ENCODE data around the gene SWSAP1. TPM values are rescaled to one million over a fixed set of nuclear protein-coding genes. Genes with fewer than 3 reads are reported as not detected.
A peak's percentile ranks its signal among the peaks of the same experiment; 100 is the strongest.

The SWSAP1 gene
- polyA plus RNA-seq, 3 donors = 5.9 to 11.5 (median 8.7) TPM

- H3K4me3 ChIP-seq (replicated peaks in 1 of 3; ENCODE audit: low read depth in 2 of 3, low read length in 3 of 3) = peak overlapping the region; percentile 37 to 93 (median 73)
- peak overlapping the region; percentile 85 to 91 for H3K27ac ChIP-seq (ENCODE audit: low read depth in 1 of 2, low read length in 2 of 2)
- intact Hi-C loops (cut with micrococcal nuclease) = loop anchor here in 1 of 2 donors (2.0 kb wide), 1 partner anchor 51 kb away; no protein-coding TSS in a partner anchor
- Mint-ChIP-seq H3K4me3 (no peak overlapping the region), H3K4me1 (peaks cover 19% of the 10 kb centered on the region), H3K36me3 (peaks cover 15 to 26% of the 10 kb centered on the region in 2 donors), H3K27ac (no peak overlapping the region), H3K9me3 (peaks cover 0 to 2% (median 0%) of the 10 kb centered on the region in 7 donors), H3K27me3 (ENCODE audit: low read depth in 3 of 3) (peaks cover 0 to 4% (median 2%) of the 10 kb centered on the region in 3 donors)
- TF ChIP-seq, protein P1, sequence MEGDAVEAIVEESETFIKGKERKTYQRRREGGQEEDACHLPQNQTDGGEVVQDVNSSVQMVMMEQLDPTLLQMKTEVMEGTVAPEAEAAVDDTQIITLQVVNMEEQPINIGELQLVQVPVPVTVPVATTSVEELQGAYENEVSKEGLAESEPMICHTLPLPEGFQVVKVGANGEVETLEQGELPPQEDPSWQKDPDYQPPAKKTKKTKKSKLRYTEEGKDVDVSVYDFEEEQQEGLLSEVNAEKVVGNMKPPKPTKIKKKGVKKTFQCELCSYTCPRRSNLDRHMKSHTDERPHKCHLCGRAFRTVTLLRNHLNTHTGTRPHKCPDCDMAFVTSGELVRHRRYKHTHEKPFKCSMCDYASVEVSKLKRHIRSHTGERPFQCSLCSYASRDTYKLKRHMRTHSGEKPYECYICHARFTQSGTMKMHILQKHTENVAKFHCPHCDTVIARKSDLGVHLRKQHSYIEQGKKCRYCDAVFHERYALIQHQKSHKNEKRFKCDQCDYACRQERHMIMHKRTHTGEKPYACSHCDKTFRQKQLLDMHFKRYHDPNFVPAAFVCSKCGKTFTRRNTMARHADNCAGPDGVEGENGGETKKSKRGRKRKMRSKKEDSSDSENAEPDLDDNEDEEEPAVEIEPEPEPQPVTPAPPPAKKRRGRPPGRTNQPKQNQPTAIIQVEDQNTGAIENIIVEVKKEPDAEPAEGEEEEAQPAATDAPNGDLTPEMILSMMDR (IDR thresholded peaks at IDR 0.05) = no peak
- no peaks in the 10 kb centered on the region for H3K36me3 ChIP-seq (replicated peaks in 1 of 2; ENCODE audit: control insufficient read depth in 1 of 2, insufficient read depth in 2 of 2, low read length in 2 of 2)
- peak overlapping the region; percentile 100 for H3K4me2 ChIP-seq (replicated peaks; ENCODE audit: extremely low read depth, low read length, poor library complexity, severe bottlenecking)
- H3K9ac ChIP-seq (ENCODE audit: insufficient read depth, low read length, poor library complexity, severe bottlenecking) = peak overlapping the region; percentile 70
- H2AFZ ChIP-seq (ENCODE audit: insufficient read depth, low read depth, low read length, poor library complexity, severe bottlenecking) = peak overlapping the region; percentile 62
- no peaks in the 10 kb centered on the region for H3K9me3 ChIP-seq (replicated peaks in 1 of 2; ENCODE audit: control insufficient read depth in 1 of 2, insufficient read depth in 1 of 2, low read length in 2 of 2)
- peaks cover 50 to 68% of the 10 kb centered on the region in 2 donors for H3K4me1 ChIP-seq (ENCODE audit: control insufficient read depth in 1 of 2, insufficient read depth in 2 of 2, low read length in 2 of 2)
- peak in 2 of 3 donors; percentile 14 to 30 for DNase-seq
- peaks cover 49% of the 10 kb centered on the region for H3K79me2 ChIP-seq (ENCODE audit: insufficient read depth, low read length)
- 7% methylated on average over 23 of the region's 27 CpGs for WGBS (ENCODE audit: insufficient coverage)
- no peaks in the 10 kb centered on the region for H3K27me3 ChIP-seq (ENCODE audit: control insufficient read depth in 2 of 2, insufficient read depth in 2 of 2, low read length in 2 of 2)
- H4K20me1 ChIP-seq (ENCODE audit: insufficient read depth, low read length) = no peaks in the 10 kb centered on the region
Measured at GRCh38 chr19:11375143-11375948, 880 bp downstream of the SWSAP1 start.

DNA sequence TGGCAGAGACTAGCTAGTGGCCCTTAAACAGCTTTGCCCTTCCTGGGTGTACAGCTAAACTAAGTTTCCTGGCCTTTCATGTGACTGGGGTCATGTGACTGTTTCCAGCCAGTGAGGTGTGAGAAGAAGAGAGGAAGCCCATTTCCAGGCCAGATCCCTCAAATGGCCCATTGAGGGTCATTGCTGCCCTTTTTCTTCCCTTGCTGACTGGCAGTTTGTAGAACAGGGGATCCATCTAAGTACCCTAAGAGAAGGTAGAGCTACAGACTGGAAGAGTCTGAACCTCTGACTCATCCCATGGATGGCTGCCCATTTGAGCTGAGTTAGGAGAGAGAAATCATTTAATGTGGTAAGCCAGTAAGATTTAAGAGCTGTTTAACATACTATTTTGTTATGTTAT is 2.8 kb downstream of the SWSAP1 start:
- TF ChIP-seq, protein P1 (IDR thresholded peaks at IDR 0.05) = no peak
- Mint-ChIP-seq H3K27ac (no peak overlapping the region), H3K27me3 (ENCODE audit: low read depth in 3 of 3) (peaks cover 2 to 7% (median 5%) of the 10 kb centered on the region in 3 donors), H3K36me3 (peaks cover 7 to 15% of the 10 kb centered on the region in 2 donors), H3K4me1 (peaks cover 34% of the 10 kb centered on the region), H3K4me3 (peak overlapping the region; percentile 37 to 61), H3K9me3 (peaks cover 0 to 2% (median 0%) of the 10 kb centered on the region in 7 donors)
- no peaks in the 10 kb centered on the region for H3K27me3 ChIP-seq (ENCODE audit: control insufficient read depth in 2 of 2, insufficient read depth in 2 of 2, low read length in 2 of 2)
- no peaks in the 10 kb centered on the region for H3K9me3 ChIP-seq (replicated peaks in 1 of 2; ENCODE audit: control insufficient read depth in 1 of 2, insufficient read depth in 1 of 2, low read length in 2 of 2)
- peaks cover 65 to 87% of the 10 kb centered on the region in 2 donors for H3K4me1 ChIP-seq (ENCODE audit: control insufficient read depth in 1 of 2, insufficient read depth in 2 of 2, low read length in 2 of 2)
- peak overlapping the region; percentile 85 to 91 for H3K27ac ChIP-seq (ENCODE audit: low read depth in 1 of 2, low read length in 2 of 2)
- H4K20me1 ChIP-seq (ENCODE audit: insufficient read depth, low read length) = no peaks in the 10 kb centered on the region
- peaks cover 55% of the 10 kb centered on the region for H3K79me2 ChIP-seq (ENCODE audit: insufficient read depth, low read length)
- H3K36me3 ChIP-seq (replicated peaks in 1 of 2; ENCODE audit: control insufficient read depth in 1 of 2, insufficient read depth in 2 of 2, low read length in 2 of 2) = no peaks in the 10 kb centered on the region
- DNase-seq = peak in 2 of 3 donors; percentile 65 to 75
- no peak overlapping the region for H3K9ac ChIP-seq (ENCODE audit: insufficient read depth, low read length, poor library complexity, severe bottlenecking)
- peak overlapping the region; percentile 100 for H3K4me2 ChIP-seq (replicated peaks; ENCODE audit: extremely low read depth, low read length, poor library complexity, severe bottlenecking)
- intact Hi-C loops (cut with micrococcal nuclease) = no loop called here
- H2AFZ ChIP-seq (ENCODE audit: insufficient read depth, low read depth, low read length, poor library complexity, severe bottlenecking) = no peak overlapping the region
- peak overlapping the region in 1 of 3 experiments; percentile 93 for H3K4me3 ChIP-seq (replicated peaks in 1 of 3; ENCODE audit: low read depth in 2 of 3, low read length in 3 of 3)

Measured in CD14-positive monocyte (primary cell).